ENCODE measurements around the gene FGL2. TPM values are rescaled to one million over a fixed set of nuclear protein-coding genes. Genes with fewer than 3 reads are reported as not detected.

Gene FGL2
- polyA plus RNA-seq, 3 donors = 238 to 775 (median 774) TPM

DNA sequence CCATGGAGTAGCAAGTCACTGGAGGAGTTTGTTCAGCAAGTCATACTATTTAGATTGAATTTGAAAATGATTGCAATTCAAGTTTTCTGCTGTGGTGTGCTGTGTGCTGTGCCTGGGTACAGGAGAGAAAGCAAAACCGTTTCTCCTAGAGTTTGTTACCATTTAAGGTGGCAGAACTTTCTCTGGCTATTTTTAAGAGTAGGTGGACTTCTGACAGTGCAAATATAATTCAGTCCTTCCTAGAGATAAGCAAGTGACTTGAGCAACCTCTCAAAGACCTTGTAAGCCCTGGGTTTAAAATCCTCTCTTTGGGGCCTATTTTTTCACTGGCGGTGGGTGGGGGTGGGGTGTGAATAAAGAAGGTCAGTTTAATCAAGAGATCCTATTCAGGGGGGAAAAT lies 42.9 kb upstream of the FGL2 start:
- Histone ChIP-seq H3K4me1 (ENCODE audit: control insufficient read depth in 1 of 2, insufficient read depth in 2 of 2, low read length in 2 of 2) (peaks cover 71 to 85% of the 10 kb centered on the region in 2 donors), H3K4me3 (replicated peaks in 1 of 3; ENCODE audit: low read depth in 2 of 3, low read length in 3 of 3) (no peak overlapping the region), H2AFZ (ENCODE audit: insufficient read depth, low read depth, low read length, poor library complexity, severe bottlenecking) (peak overlapping the region; percentile 22), H3K4me2 (replicated peaks; ENCODE audit: extremely low read depth, low read length, poor library complexity, severe bottlenecking) (no peak overlapping the region), H3K9ac (ENCODE audit: insufficient read depth, low read length, poor library complexity, severe bottlenecking) (no peak overlapping the region), H3K9me3 (replicated peaks in 1 of 2; ENCODE audit: control insufficient read depth in 1 of 2, insufficient read depth in 1 of 2, low read length in 2 of 2) (no peaks in the 10 kb centered on the region), H3K27me3 (ENCODE audit: control insufficient read depth in 2 of 2, insufficient read depth in 2 of 2, low read length in 2 of 2) (no peaks in the 10 kb centered on the region), H3K79me2 (ENCODE audit: insufficient read depth, low read length) (peaks cover 23% of the 10 kb centered on the region), H3K36me3 (replicated peaks in 1 of 2; ENCODE audit: control insufficient read depth in 1 of 2, insufficient read depth in 2 of 2, low read length in 2 of 2) (no peaks in the 10 kb centered on the region), H3K27ac (ENCODE audit: low read depth in 1 of 2, low read length in 2 of 2) (peak overlapping the region in 1 of 2 donors; percentile 1), H4K20me1 (ENCODE audit: insufficient read depth, low read length) (no peaks in the 10 kb centered on the region)
- H3K9me3 Mint-ChIP-seq = peaks cover 0 to 4% (median 0%) of the 10 kb centered on the region in 7 donors
- no peak for DNase-seq
- TF ChIP-seq CTCF (IDR thresholded peaks at IDR 0.05) = no peak
- peaks cover 70% of the 10 kb centered on the region for H3K4me1 Mint-ChIP-seq
- intact Hi-C loops (cut with micrococcal nuclease) = loop anchor here (10.0 kb wide), 1 partner anchor 118 kb away; the partner anchor contains the start of gene CCDC146 (in 2 of the 2)
- H3K27me3 Mint-ChIP-seq (ENCODE audit: low read depth in 3 of 3) = no peaks in the 10 kb centered on the region
- H3K27ac Mint-ChIP-seq = peak overlapping the region in 1 of 7 donors; percentile 65
- peaks cover 0 to 5% of the 10 kb centered on the region in 2 donors for H3K36me3 Mint-ChIP-seq
- WGBS (ENCODE audit: insufficient coverage) = 40% methylated on average over 1 of the region's 2 CpGs
- H3K4me3 Mint-ChIP-seq = no peak overlapping the region

DNA sequence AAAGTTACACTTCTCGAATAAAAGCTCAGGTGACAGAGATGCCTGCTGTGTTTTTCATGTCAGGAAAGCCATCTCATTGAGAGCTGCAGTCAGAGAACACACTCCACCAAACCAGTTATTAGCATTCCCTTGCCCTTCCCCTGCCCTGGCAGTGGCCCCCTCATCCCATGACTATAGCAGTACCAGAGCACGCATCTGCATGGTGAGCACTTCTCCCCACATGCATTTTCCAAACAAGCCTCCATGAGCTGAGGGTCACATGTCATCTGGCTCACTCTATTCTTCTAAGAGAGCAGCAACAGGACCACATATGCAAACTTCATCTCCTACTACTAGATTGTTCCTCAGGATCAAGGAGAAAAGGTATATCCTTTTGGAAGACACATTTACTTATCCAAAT lies 42.4 kb upstream of the FGL2 start:
- peak overlapping the region in 1 of 2 donors; percentile 7 for H3K27ac ChIP-seq (ENCODE audit: low read depth in 1 of 2, low read length in 2 of 2)
- no peaks in the 10 kb centered on the region for H3K27me3 ChIP-seq (ENCODE audit: control insufficient read depth in 2 of 2, insufficient read depth in 2 of 2, low read length in 2 of 2)
- 100% methylated on average over 2 of the region's 2 CpGs for WGBS (ENCODE audit: insufficient coverage)
- no peak overlapping the region for H3K4me2 ChIP-seq (replicated peaks; ENCODE audit: extremely low read depth, low read length, poor library complexity, severe bottlenecking)
- no peaks in the 10 kb centered on the region for H4K20me1 ChIP-seq (ENCODE audit: insufficient read depth, low read length)
- H3K36me3 Mint-ChIP-seq = peaks cover 0 to 5% of the 10 kb centered on the region in 2 donors
- H3K4me1 Mint-ChIP-seq = peaks cover 75% of the 10 kb centered on the region
- H3K27me3 Mint-ChIP-seq (ENCODE audit: low read depth in 3 of 3) = peaks cover 0 to 2% (median 0%) of the 10 kb centered on the region in 3 donors
- no peak for TF ChIP-seq CTCF (IDR thresholded peaks at IDR 0.05)
- H3K9ac ChIP-seq (ENCODE audit: insufficient read depth, low read length, poor library complexity, severe bottlenecking) = no peak overlapping the region
- no peak for DNase-seq
- H3K9me3 Mint-ChIP-seq = peaks cover 0 to 4% (median 0%) of the 10 kb centered on the region in 7 donors
- no peak overlapping the region for H3K4me3 Mint-ChIP-seq
- H3K4me1 ChIP-seq (ENCODE audit: control insufficient read depth in 1 of 2, insufficient read depth in 2 of 2, low read length in 2 of 2) = peaks cover 76 to 89% of the 10 kb centered on the region in 2 donors
- peaks cover 26% of the 10 kb centered on the region for H3K79me2 ChIP-seq (ENCODE audit: insufficient read depth, low read length)
- H3K9me3 ChIP-seq (replicated peaks in 1 of 2; ENCODE audit: control insufficient read depth in 1 of 2, insufficient read depth in 1 of 2, low read length in 2 of 2) = no peaks in the 10 kb centered on the region
- peak overlapping the region; percentile 22 for H2AFZ ChIP-seq (ENCODE audit: insufficient read depth, low read depth, low read length, poor library complexity, severe bottlenecking)
- H3K36me3 ChIP-seq (replicated peaks in 1 of 2; ENCODE audit: control insufficient read depth in 1 of 2, insufficient read depth in 2 of 2, low read length in 2 of 2) = no peaks in the 10 kb centered on the region
- intact Hi-C loops (cut with micrococcal nuclease) = loop anchor here (10.0 kb wide), 1 partner anchor 117 kb away; the partner anchor contains the start of gene CCDC146 (in 2 of the 2)
- no peak overlapping the region for H3K4me3 ChIP-seq (replicated peaks in 1 of 3; ENCODE audit: low read depth in 2 of 3, low read length in 3 of 3)
- peak overlapping the region in 2 of 7 donors; percentile 16 to 65 for H3K27ac Mint-ChIP-seq

Measured in CD14-positive monocyte (primary cell).